Measurements from ENCODE around the gene NRF1. TPM values are rescaled to one million over a fixed set of nuclear protein-coding genes. Genes with fewer than 3 reads are reported as not detected.

NRF1 gene
- total RNA-seq, 1 donor from 2014 or later, result 22.8 TPM

DNA sequence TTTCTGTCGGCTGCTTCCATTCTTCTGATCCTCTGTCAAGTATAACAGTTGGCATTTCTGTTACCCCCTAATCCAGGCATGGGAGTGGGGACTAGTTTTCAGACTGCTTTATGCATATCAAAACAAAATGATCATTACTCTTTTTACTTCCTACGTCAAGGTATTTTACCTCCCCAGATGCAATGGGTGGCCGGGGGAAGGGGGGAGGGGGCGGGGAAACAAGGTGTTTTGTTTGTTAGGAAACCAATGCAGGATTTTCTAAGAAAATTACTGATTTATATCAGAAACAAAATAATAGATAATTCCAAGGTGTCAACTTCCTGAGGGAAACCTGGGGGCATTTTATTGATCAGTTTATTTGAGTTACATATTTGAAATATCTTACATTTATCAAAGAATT lies 66.3 kb downstream of the NRF1 start:
- Mint-ChIP-seq H3K27ac (no peak overlapping the region), H3K27me3 (ENCODE audit: low read depth) (no peaks in the 10 kb centered on the region), H3K4me3 (ENCODE audit: low read depth) (no peak overlapping the region), H3K36me3 (ENCODE audit: low read depth) (peaks cover 56% of the 10 kb centered on the region), H3K4me1 (ENCODE audit: low read depth) (no peaks in the 10 kb centered on the region), H3K9me3 (peaks cover 9% of the 10 kb centered on the region)
- intact Hi-C loops (cut with micrococcal nuclease), result no loop called here
- DNase-seq (ENCODE audit: low spot score), result no peak

DNA sequence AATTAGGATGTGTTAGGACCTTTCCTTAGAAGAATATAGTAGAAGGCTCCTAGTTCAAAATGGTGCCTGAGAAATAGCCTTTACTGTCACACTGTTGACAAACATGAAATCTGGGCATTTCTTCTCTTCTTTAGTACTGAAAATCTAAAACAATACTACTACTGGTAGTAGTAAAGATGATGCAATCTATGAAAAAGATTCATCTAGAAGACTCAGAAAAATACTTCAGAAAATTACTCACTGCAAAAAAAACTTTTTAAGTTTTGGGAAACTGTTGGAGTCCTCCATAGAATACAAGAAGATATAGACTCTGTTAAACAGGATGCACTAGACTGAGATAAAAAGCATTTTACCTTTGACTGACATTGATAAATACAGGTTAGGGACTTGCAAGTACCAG lies 67.1 kb downstream of the NRF1 start:
- no peak for DNase-seq (ENCODE audit: low spot score)
- Mint-ChIP-seq H3K4me3 (ENCODE audit: low read depth) (no peak overlapping the region), H3K9me3 (peaks cover 9% of the 10 kb centered on the region), H3K36me3 (ENCODE audit: low read depth) (peaks cover 56% of the 10 kb centered on the region), H3K27me3 (ENCODE audit: low read depth) (no peaks in the 10 kb centered on the region), H3K4me1 (ENCODE audit: low read depth) (no peaks in the 10 kb centered on the region), H3K27ac (no peak overlapping the region)
- intact Hi-C loops (cut with micrococcal nuclease), result no loop called here

DNA sequence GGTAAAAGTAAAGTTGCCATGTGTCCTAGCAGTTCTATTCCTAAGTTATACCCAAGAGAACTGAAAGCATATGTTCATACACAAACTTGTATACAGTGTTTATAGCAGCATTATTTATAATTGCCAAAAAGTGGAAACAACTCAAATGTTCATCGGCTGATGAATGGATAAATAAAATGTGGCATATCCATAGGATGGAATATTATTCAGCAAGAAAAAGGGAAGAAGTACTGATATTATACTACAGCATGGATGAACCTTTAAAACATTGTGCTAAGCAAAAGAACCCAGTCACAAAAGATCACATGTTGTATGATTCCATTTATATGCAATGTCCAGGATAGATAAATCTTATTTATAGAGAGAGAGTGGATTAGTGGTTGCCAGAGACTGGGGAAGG lies 68.9 kb downstream of the NRF1 start:
- intact Hi-C loops (cut with micrococcal nuclease), result no loop called here
- Mint-ChIP-seq H3K27me3 (ENCODE audit: low read depth) (no peaks in the 10 kb centered on the region), H3K36me3 (ENCODE audit: low read depth) (peaks cover 48% of the 10 kb centered on the region), H3K9me3 (peaks cover under 1% of the 10 kb centered on the region), H3K4me1 (ENCODE audit: low read depth) (no peaks in the 10 kb centered on the region), H3K4me3 (ENCODE audit: low read depth) (no peak overlapping the region), H3K27ac (no peak overlapping the region)
- DNase-seq (ENCODE audit: low spot score), result no peak

DNA sequence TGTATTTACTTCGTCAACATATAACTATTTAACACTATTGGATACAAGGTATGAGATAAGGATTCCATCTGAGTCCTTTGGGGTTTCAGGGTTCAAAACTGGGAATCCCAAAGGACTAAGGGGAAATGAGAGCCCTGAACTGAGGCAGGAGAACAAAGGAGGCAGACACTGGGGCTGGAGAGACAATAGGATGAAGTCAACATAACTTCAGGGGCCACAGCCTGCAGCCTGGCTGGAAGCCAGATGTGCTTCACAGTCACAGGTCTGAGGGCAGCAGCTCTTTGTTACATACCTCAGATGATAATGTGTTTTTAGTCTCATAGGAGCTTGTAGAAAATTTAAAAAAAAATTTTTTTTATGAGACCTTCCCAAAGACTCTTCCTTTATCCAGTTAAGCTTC lies 73.3 kb downstream of the NRF1 start:
- H3K9me3 Mint-ChIP-seq, result no peaks in the 10 kb centered on the region
- no peak overlapping the region for H3K4me3 Mint-ChIP-seq (ENCODE audit: low read depth)

DNA sequence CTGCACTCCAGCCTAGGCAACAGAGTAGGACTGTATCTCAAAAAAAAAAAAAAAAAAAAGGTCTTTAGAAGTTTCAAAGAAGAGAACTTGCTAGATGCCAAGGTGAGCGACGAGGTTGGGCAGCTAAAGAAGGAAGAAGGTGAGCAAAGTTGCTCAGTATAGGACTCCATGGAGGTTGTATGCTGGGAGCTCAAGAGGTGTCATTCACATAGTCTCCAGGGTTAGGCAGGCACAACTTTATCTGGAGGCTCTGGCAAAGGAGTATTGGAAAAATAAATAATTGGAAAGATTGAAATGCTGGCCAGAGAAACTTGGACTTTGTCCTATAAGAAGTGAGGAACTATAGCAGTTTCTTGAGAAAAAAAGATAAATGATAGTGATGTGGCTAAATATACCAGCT lies 74.5 kb downstream of the NRF1 start:
- no peak overlapping the region for H3K4me3 Mint-ChIP-seq (ENCODE audit: low read depth)
- no peaks in the 10 kb centered on the region for H3K27me3 Mint-ChIP-seq (ENCODE audit: low read depth)
- no peaks in the 10 kb centered on the region for H3K4me1 Mint-ChIP-seq (ENCODE audit: low read depth)
- intact Hi-C loops (cut with micrococcal nuclease), result no loop called here
- DNase-seq (ENCODE audit: low spot score), result no peak
- no peak overlapping the region for H3K27ac Mint-ChIP-seq
- no peaks in the 10 kb centered on the region for H3K9me3 Mint-ChIP-seq
- peaks cover 17% of the 10 kb centered on the region for H3K36me3 Mint-ChIP-seq (ENCODE audit: low read depth)

More for the DNA sequence above, 73.3 kb downstream of the NRF1 start:
- no peak overlapping the region for H3K27ac Mint-ChIP-seq
- intact Hi-C loops (cut with micrococcal nuclease), result no loop called here
- no peaks in the 10 kb centered on the region for H3K4me1 Mint-ChIP-seq (ENCODE audit: low read depth)
- peaks cover 22% of the 10 kb centered on the region for H3K36me3 Mint-ChIP-seq (ENCODE audit: low read depth)
- no peak for DNase-seq (ENCODE audit: low spot score)
- no peaks in the 10 kb centered on the region for H3K27me3 Mint-ChIP-seq (ENCODE audit: low read depth)

DNA sequence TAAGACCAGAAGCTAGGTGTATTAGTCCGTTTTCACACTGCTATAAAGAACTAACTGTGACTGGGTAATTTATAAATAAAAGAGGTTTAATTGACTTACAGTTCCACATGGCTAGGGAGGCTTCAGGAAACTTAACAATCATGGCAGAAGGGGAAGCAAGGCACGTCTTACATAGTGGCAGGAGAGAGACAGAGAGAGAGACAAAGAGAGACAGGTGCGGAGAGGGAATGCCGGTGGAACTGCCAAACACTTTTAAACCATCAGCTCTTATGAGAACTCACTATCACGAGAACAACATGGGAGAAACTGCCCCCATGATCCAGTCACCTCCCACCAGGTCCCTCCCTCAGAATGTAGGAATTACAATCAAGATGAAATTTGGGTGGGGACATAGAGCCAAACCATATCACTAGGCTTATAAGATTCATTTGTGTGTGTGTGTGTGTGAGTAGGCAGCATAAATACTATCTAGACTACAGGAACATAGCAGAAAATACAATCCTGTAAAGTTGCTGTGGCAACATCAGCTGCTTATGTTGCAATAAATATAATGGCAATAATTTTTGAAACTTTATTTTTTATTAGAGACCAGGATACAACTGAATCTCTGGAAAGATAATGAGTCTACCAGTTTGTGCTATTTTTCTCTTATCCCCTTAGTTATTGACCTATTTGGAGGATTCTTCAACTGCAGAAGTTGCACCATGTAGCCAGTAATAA lies 77.1 kb downstream of the NRF1 start:
- Mint-ChIP-seq H3K9me3 (no peaks in the 10 kb centered on the region), H3K4me3 (ENCODE audit: low read depth) (no peak overlapping the region), H3K4me1 (ENCODE audit: low read depth) (peaks cover 4% of the 10 kb centered on the region), H3K27me3 (ENCODE audit: low read depth) (no peaks in the 10 kb centered on the region), H3K36me3 (ENCODE audit: low read depth) (peaks cover 32% of the 10 kb centered on the region), H3K27ac (no peak overlapping the region)
- no peak for DNase-seq (ENCODE audit: low spot score)
- intact Hi-C loops (cut with micrococcal nuclease), result no loop called here

DNA sequence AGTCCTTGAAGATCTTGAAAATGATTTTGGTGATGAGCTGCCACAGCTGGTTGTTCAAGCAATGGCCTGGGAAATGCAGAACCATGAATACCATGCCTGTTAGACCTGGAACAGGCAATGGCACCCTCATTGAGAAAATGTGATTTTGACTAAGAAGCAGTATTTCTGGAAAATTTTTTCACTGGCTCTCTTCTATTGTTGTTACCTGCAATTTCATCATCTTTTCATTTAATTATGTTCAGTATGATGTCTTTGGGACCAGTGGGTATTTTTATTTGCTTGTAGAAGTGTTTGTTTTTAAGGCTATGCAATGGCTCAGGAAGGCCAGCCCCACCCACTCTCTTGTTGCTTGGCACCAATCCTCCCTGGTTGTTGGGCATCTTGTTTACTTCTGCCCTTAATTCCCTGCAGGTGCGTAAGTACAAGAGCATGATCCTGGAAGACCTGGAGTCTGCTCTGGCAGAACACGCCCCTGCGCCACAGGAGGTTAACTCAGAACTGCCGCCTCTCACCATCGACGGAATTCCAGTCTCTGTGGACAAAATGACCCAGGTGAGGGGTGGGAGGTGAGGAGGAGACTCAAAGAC lies 78.6 kb downstream of the NRF1 start:
- no peaks in the 10 kb centered on the region for H3K27me3 Mint-ChIP-seq (ENCODE audit: low read depth)
- no peak for DNase-seq (ENCODE audit: low spot score)
- peaks cover 6% of the 10 kb centered on the region for H3K4me1 Mint-ChIP-seq (ENCODE audit: low read depth)
- H3K4me3 Mint-ChIP-seq (ENCODE audit: low read depth), result no peak overlapping the region
- no peak overlapping the region for H3K27ac Mint-ChIP-seq
- intact Hi-C loops (cut with micrococcal nuclease), result no loop called here
- H3K36me3 Mint-ChIP-seq (ENCODE audit: low read depth), result peaks cover 36% of the 10 kb centered on the region
- H3K9me3 Mint-ChIP-seq, result no peaks in the 10 kb centered on the region

DNA sequence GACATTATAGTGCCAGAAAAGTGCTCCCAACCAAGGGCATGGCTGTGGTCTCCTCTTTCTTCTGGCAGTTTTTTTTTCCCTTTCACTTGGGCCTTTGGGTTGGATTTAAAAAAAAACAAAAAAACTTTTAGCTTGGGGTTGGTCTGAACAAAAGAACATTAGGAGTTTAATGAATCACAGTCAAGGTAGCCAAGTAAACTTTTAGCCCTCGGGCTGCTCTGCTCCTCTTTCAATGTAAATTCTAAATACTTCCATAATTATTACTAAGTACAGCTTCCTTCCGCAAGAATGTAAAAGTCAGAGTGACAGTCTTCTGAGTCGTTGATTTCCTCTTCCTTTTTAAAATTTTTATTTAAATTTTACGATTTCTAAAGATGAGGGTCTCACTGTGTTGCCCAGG lies 79.2 kb downstream of the NRF1 start:
- Mint-ChIP-seq H3K27ac (no peak overlapping the region), H3K27me3 (ENCODE audit: low read depth) (no peaks in the 10 kb centered on the region), H3K4me3 (ENCODE audit: low read depth) (no peak overlapping the region), H3K4me1 (ENCODE audit: low read depth) (peaks cover 6% of the 10 kb centered on the region), H3K9me3 (no peaks in the 10 kb centered on the region), H3K36me3 (ENCODE audit: low read depth) (peaks cover 33% of the 10 kb centered on the region)
- intact Hi-C loops (cut with micrococcal nuclease), result no loop called here
- DNase-seq (ENCODE audit: low spot score), result no peak

DNA sequence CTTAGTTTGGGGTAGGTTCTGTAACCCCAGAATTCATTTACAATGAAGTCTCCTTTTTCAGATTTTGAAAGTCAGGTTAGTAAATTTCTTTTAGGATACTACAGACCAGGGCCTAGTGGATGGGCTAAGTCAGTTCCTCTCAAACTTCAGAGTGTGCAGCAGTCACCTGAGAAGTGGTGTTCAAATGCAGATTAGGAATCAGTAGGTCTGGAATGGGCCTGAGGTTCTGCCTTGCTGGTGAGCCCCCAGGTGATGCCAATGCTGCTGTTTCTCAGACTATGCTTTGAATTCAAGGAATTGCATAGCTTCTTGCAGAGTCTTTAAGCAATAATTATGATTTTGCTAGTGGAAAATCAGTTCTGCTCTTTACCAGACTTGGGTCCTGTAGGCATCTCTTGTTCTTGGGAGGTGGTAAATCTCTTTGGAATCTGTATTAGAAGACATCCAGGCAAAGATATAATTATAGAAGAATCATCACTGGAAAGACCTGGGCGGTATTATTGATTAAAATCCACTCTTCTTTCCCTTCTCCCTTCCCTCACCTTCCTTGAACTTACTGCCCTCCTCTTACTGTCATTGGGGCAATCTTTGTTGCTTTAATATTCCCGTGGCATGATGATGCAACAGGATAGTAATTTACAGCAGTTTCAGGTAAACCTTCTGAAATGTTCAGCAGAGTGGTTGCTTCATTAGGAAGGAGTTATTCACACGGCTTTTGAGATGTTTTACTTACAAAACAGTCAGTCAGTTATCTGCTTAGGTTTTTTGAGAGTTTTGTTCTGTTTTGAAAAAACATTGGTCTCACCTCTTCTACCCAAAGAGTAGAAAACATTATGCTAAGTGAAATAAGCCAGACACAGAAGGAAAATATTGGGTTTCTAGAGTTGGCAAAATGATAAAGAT lies 87.2 kb downstream of the NRF1 start:
- H3K27ac Mint-ChIP-seq, result no peak overlapping the region
- DNase-seq (ENCODE audit: low spot score), result no peak
- peaks cover 22% of the 10 kb centered on the region for H3K36me3 Mint-ChIP-seq (ENCODE audit: low read depth)
- no peaks in the 10 kb centered on the region for H3K9me3 Mint-ChIP-seq
- no peak overlapping the region for H3K4me3 Mint-ChIP-seq (ENCODE audit: low read depth)
- H3K27me3 Mint-ChIP-seq (ENCODE audit: low read depth), result no peaks in the 10 kb centered on the region
- H3K4me1 Mint-ChIP-seq (ENCODE audit: low read depth), result peaks cover 5% of the 10 kb centered on the region
- intact Hi-C loops (cut with micrococcal nuclease), result no loop called here

DNA sequence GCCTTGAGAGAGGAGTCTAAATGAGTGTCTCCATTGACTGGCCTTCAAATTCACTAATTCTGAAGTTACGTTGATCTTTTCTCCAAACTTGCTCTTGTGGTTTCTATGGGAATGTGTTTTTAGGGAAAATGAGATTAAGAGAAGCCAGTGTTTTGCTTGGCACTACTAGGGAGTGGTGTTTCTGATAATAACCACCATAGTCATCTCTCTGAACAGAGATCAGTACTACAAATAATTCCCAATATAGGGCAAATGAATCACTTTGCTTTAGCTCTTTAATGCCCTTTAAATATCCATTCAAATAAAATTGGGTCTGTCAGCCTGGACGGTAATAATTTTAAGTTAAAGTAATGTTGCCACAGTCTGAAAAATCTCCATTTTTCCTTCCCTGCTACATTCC lies 90.8 kb downstream of the NRF1 start:
- no peak for DNase-seq (ENCODE audit: low spot score)
- Mint-ChIP-seq H3K4me3 (ENCODE audit: low read depth) (no peak overlapping the region), H3K27ac (no peak overlapping the region), H3K27me3 (ENCODE audit: low read depth) (no peaks in the 10 kb centered on the region), H3K36me3 (ENCODE audit: low read depth) (peaks cover 29% of the 10 kb centered on the region), H3K4me1 (ENCODE audit: low read depth) (peaks cover 11% of the 10 kb centered on the region), H3K9me3 (no peaks in the 10 kb centered on the region)
- intact Hi-C loops (cut with micrococcal nuclease), result no loop called here

DNA sequence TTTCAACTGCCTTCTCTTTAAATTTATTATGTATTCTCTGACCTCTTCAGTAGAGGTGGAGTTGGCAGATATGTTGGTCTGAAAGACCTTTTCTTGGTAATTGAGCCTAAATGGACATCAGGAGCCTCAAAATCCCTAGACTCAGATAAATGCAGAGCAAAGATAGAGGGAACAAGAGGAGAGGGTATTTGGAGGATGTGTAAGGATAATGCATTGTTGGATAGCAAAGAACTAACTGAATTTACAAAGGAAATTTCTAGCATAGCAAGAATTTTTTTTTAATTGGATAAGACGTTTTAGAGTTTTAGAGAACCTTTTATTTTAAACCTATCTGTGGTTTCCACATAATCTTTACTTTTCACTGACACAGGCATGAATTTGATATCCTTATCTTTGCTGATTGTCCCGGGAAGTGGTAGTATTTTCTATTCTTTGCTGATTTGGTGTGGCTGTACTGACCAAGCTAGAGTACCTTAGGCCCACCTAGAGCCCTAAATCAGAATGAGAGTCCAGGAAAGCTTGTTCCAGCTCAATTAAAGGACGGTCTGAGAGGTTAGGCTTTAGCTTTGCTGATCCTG lies 91.3 kb downstream of the NRF1 start:
- intact Hi-C loops (cut with micrococcal nuclease), result no loop called here
- Mint-ChIP-seq H3K9me3 (no peaks in the 10 kb centered on the region), H3K27me3 (ENCODE audit: low read depth) (no peaks in the 10 kb centered on the region), H3K4me3 (ENCODE audit: low read depth) (no peak overlapping the region), H3K4me1 (ENCODE audit: low read depth) (peaks cover 15% of the 10 kb centered on the region), H3K36me3 (ENCODE audit: low read depth) (peaks cover 27% of the 10 kb centered on the region), H3K27ac (no peak overlapping the region)
- no peak for DNase-seq (ENCODE audit: low spot score)

DNA sequence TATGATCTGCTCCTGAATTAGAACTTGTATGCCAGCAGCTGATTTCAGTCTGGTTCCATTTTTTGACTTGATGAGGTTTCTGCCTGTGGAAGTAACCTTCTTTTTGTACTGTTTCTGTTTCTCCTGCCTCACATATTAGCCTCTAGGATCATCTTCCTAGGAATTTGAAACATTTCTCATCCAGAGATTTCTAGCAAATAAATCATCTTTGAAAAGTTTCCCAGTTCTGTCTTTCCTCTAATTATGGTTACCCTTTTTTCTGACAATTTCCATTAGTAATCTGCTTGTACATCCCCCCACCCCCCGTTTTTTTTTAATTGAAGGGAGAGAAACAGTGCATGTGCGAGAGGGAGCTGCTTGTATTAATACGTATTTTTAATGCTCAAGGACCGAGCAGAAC lies 92.2 kb downstream of the NRF1 start:
- intact Hi-C loops (cut with micrococcal nuclease), result no loop called here
- Mint-ChIP-seq H3K36me3 (ENCODE audit: low read depth) (peaks cover 28% of the 10 kb centered on the region), H3K4me1 (ENCODE audit: low read depth) (peaks cover 23% of the 10 kb centered on the region), H3K9me3 (no peaks in the 10 kb centered on the region), H3K27me3 (ENCODE audit: low read depth) (no peaks in the 10 kb centered on the region), H3K4me3 (ENCODE audit: low read depth) (no peak overlapping the region), H3K27ac (no peak overlapping the region)
- DNase-seq (ENCODE audit: low spot score), result no peak
